GM21447 (cell line): ENCODE data around the gene CCL15.
"Not testable (repeated sequence)": the region's sequence is repeated elsewhere in the genome, so short reads cannot be mapped to it uniquely, and the experiment has no call there.

Source experiments
- ATAC-seq: cut with Tn5 transposase; IDR thresholded peaks from one replicate; pipeline ENCODE4 v1.9.1; 2021; ENCODE audit not compliant: unreplicated experiment

Gene CCL15

DNA sequence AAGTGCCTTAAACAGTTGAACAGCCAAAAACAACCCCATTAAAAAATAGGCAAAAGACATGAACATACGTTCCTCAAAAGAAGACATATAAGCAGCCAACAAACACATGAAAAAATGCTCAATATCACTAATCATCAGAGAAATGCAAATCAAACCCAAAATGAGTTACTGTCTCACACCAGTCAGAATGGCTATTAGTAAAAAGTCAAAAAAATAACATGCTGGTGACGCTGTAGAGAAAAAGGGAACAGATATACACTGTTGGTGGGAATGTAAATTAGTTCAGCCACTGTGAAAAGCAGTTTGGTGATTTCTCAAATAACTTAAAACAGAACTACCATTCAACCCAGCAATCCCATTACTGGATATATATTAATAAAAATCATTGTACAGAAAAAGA lies 6.0 kb downstream of the CCL15 start:
- not testable (repeated sequence) for ATAC-seq

DNA sequence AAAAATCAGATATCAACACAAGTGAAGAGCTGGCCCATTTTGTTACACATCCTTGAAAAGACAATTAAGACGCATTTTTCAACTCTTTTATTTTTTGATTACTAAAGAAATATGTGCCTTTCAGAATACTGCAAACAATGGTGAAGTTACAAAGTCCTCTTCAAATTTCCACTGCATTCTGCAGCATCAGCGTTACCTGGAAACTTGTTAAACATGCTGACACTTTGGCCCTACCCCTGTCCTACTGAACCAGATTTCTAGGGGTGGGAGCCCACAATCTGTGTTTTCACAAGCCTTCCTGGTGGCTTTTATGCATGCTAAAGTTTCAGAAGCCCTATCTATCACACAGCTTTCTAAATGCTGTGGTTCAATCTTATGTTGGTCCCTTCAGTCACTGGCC lies 10.3 kb downstream of the CCL15 start:
- no peak for ATAC-seq

GRCh38 chr17:35988164-35988563 lies 13.2 kb downstream of the CCL15 start:
- ATAC-seq: no peak

DNA sequence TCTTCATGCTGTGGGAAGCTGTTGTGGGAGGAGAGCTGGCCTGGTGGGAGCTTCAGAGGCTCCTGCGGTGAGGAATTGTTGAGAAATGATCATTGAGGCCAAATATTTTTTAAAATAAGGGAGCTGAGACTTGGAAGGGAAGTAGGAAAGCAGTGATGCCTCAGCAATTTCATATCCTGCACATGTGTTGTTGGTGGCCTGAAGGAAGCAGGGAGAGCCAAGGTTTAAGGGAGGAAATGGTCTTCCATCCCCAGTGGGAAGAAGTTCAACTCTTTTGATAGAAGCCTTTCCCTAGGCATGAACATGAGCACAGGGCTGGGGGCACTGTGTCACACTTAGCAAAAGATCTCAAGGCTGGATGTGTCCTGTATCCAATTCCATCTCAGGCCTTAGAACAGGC lies 14.7 kb downstream of the CCL15 start, which contains the start of gene CCL14:
Gene CCL14 (minus strand): TSS at position 87 of the 400 bp plus-strand sequence. CDS start 80 bp downstream, at position 7.
- no peak for ATAC-seq

DNA sequence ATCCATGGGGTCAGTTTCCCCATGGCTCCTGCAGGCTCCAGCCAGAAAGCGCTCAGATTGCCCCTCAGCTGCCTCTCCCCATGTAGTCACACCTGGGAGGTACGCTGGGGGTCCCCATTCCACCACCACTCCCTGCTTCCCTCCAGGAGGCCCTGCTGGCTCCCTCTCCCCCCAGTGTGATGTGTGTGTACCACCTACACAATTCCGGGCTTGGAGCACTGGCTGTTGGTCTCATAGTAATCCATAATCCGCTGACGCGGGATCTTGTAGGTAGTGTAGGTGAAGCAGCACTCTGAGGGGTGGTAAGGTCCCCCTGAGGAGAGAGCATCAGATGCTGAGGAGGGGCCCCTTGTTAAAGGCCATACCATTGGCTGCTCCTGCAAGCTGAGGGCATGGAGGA lies 17.2 kb downstream of the CCL15 start:
- ATAC-seq: no peak

DNA sequence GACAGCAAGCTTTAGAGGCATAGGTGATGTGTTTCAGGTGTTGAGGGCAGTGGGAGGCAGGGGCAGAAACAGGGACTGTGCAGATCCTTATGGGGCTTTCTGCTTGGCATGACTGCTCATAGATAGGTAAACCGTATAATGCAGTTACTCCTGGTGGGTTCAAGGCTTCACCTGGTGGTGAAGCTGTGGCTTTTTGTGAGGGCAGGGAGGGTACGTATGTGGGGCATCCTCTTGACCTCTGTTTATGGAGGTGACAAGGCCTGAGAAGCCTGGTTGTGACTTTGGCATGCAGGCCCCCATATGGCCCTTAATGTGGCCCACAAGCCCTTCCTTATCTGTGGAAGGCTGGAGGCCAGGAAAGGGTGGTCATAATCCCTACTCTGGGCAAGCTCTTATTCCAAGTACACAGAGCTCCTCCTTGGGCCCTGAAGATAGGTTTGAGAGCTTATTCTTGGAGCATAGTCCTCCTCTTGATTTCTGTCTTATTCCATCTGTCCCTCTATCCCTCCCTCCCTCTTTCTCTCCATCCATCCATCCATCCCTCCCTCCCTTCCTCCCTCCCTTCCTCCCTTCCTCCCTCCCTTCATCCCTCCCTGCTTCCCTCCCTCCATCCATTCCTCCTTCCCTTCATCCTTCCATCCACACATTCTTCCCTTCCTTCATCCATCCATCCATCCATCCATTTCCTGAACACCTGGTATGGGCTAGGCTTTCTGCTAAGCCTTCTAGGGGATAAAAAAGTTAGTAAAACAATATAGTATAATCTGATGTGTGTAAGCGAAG lies 18.8 kb downstream of the CCL15 start:
- ATAC-seq: no peak

DNA sequence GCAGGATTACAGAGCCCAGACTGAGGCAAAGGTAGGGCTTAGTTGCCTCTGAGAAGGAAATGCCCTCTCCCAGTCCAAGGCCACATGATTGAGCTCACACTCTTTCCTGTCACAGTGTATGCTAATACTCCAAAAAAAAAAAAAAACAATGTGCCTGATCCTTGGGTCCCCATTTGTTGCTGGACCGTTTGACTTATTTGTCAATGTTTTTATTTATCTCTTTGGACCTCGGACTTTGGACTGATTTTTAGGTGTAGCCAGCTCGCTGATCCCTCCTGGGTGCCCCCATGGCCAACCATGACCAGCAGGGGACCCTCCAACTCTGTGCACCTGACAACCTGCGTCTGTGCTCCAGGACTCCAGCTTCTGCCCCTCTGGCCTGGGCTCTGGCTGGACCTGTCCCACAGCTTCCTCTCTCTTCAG lies 19.4 kb downstream of the CCL15 start:
- ATAC-seq: no peak

DNA sequence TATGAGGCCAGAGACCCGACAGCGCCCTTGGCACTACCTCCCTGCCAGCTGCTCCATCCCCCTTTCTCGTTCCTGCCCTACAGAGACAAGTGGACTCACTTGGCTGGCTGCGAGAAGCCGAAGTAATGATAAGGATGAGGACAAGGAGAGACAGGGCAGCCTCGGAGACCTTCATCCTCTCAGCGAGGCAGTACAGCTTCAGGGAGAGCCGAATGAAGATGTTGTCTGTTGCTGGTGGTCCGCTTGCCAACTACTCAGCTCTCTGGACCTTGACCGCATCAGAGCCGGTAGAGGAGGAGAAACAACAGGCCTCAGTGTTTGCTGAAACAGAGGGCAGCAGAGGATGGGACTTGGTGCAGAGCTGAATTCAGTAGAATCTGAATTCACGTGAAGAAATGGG lies 20.1 kb downstream of the CCL15 start, which contains the start of gene CCL16:
Gene CCL16 (minus strand): TSS at position 252 of the 400 bp plus-strand sequence. CDS start 77 bp downstream, at position 175.
- no peak for ATAC-seq

GRCh38 chr17:35978346-35978745 lies 23.0 kb downstream of the CCL15 start:
- no peak for ATAC-seq

GRCh38 chr17:35977509-35977908 lies 23.8 kb downstream of the CCL15 start:
- ATAC-seq: no peak

- ATAC-seq: no peak
These were observed 27.8 kb downstream of the CCL15 start for GRCh38 chr17:35973333-35974260.

GRCh38 chr17:35972945-35973332 lies 28.4 kb downstream of the CCL15 start:
- no peak for ATAC-seq

DNA sequence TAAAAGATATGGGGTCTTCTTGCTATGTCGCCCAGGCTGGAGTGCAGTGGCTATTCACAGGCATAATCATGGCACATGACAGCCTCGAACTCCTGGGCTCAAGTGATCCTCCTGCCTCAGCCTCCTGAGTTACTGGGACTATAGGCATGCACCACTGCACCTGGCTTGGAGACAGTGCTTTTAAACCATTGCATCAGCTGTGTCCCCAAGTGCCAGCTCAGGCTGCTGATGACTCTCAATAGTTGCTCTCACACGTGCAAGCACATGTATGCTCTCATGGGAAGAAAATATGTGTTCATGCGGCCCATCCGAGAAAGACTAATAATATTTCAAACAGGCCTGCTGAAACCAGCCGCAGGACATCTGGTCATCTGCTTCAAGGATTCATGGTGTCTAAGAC lies 28.8 kb downstream of the CCL15 start:
- ATAC-seq: no peak

- ATAC-seq: no peak
These were observed 29.3 kb downstream of the CCL15 start for GRCh38 chr17:35972066-35972465.

- ATAC-seq: no peak
These were observed 31.6 kb downstream of the CCL15 start for GRCh38 chr17:35969558-35970380.

DNA sequence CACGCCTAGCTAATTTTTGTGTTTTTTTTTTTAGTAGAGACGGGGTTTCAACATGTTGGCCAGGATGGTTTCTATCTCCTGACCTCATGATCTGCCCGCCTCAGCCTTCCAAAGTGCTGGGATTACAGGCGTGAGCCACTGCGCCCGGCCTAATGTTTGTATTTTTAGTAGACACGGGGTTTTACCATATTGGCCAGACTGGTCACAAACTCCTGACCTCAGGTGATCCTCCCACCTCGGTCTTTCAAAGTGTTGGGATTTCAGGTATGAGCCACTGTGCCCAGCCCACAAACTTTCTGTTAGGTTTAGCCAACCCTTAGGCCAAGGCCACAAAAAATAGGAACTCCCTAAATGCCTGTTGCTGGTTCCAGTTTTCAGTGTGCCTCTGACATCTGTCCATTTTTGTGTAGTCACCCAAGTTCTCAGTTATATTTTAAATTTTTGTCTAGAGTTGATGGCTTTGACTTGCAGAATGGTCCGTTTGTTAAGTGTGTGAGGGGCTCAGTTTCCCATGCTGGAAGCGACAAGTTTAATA lies 32.8 kb downstream of the CCL15 start:
- no peak for ATAC-seq

DNA sequence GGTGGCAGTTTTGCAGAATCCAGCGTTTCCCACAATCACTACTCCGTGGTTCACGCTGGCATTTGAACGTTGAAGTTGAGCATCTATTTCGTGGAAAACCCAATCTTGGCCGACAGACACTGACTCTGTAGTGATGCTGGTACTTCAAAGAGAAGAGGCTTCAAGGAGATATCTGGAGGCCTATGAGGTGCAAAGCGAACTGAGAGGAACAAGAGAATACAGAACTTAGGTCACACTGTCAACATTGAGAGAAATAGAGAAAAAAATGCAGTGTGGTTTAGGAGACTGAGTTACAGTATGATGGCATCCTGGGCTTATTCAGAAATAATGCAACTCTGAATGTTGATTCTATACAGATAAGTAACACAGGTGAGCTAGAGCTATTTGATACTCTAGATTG lies 36.1 kb downstream of the CCL15 start:
- no peak for ATAC-seq

GRCh38 chr17:35963663-35964062 lies 37.7 kb downstream of the CCL15 start:
- no peak for ATAC-seq

GRCh38 chr17:35953720-35954119 lies 47.6 kb downstream of the CCL15 start:
- ATAC-seq: no peak

GRCh38 chr17:35949401-35949800 lies 52.0 kb downstream of the CCL15 start:
- ATAC-seq: no peak

GRCh38 chr17:35948092-35948491 lies 53.3 kb downstream of the CCL15 start:
- no peak for ATAC-seq
